GM19025 (cell line): ENCODE results near the gene C12orf56.
"Not testable (repeated sequence)": the region's sequence is repeated elsewhere in the genome, so short reads cannot be mapped to it uniquely, and the experiment has no call there.

Source experiments
- ATAC-seq: cut with Tn5 transposase; IDR thresholded peaks from one replicate; pipeline ENCODE4 v1.9.1; 2021; ENCODE audit warnings: mild to moderate bottlenecking, low read depth, moderate library complexity; ENCODE audit not compliant: unreplicated experiment

The C12orf56 gene

GRCh38 chr12:64319540-64320225 lies 70.9 kb downstream of the C12orf56 start:
- ATAC-seq = not testable (repeated sequence)

GRCh38 chr12:64318605-64319004 lies 72.0 kb downstream of the C12orf56 start:
- ATAC-seq = no peak

DNA sequence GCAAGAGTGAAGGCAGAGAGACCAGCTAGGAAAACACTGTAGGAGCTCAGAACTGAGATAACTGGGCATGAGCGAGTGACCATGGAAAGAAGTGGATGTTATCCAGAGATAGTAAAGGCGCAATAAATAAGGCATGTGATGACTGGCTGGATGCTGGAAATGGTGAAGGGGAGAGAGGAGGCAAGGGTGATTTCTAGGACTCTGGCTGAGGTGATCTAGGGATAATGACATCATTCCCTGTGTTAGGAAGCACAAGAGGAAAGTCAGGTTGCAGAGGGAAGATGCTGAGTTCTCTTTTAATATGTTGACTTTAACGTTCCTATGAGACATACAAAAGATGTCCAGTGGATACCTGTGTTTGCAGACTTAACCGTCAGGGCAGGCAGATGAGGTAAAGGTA lies 78.7 kb downstream of the C12orf56 start:
- no peak for ATAC-seq

DNA sequence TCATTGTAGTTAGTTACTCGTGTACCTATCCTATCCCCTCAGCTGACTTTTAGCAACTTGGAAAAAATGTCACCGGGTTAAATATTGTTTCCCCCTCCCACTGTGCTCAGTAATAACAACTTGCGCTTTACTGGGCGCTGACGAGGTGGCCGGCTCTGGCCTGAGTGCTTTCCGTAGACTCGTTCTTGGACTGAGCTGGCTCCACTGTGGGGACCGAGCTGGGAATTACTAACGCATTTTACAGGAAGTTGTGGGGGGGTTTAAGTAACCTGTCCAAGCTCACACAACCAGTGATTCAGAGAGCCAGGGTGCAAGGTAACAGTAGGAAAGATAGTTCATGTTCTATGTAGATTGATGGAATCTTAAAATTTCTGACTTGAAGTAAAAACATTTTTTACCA lies 86.0 kb downstream of the C12orf56 start:
- no peak for ATAC-seq

- ATAC-seq = no peak
Measured at GRCh38 chr12:64299628-64300027, 90.9 kb downstream of the C12orf56 start.

DNA sequence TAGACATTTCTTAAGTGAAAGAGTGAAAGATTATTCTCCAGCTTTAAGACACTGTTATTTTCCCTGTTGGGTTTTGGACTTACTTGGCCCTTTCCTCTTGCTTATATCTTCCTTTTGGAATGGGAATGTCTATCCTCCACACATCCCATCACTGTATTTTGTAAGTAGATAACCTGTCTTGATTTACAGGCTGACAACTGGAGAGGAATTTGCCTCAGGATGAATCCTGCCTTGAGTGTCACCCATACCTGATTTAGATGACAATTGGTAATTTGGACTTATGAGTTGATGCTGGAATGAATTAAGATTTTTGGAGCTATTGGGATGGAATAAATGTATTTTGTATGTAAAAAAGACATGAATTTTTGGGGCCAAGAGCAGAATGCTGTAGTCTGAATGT lies 94.3 kb downstream of the C12orf56 start:
- no peak for ATAC-seq

- ATAC-seq = no peak
Measured at GRCh38 chr12:64293654-64294364, 96.7 kb downstream of the C12orf56 start.

DNA sequence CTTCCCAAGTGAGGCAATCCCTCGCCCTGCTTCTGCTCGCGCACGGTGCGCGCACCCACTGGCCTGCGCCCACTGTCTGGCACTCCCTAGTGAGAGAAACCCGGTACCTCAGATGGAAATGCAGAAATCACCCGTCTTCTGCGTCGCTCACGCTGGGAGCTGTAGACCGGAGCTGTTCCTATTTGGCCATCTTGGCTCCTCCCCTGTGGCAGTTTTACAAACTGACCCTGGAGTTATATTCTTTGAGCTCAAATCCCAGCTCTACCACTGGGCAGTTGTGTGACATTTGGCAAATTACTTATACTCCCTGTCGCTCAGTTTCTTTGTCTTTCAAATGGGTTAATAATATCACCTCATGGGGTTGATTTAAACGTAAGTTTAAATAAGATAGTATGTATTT lies 97.4 kb downstream of the C12orf56 start:
- ATAC-seq = not testable (repeated sequence)

GRCh38 chr12:64286521-64286920 lies 104.0 kb downstream of the C12orf56 start:
- no peak for ATAC-seq

DNA sequence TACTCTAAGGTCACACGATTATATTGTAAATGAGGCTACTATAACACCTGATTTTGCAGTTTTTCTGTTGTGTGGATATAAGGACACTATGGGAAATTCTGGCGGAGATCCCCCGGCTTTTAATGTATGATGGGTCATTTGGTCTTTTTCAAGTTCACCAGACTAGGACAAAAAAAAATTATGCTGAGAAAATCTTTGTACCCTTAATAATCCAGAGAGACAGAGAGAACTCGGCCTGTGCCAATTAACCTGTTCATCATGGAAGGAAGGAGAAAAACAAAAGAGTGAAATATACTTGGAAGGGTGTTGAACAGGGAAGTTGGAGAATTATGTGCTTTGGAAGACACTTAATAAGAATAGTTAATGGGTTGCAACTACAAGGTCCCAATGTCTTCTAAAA lies 106.3 kb downstream of the C12orf56 start:
- no peak for ATAC-seq

DNA sequence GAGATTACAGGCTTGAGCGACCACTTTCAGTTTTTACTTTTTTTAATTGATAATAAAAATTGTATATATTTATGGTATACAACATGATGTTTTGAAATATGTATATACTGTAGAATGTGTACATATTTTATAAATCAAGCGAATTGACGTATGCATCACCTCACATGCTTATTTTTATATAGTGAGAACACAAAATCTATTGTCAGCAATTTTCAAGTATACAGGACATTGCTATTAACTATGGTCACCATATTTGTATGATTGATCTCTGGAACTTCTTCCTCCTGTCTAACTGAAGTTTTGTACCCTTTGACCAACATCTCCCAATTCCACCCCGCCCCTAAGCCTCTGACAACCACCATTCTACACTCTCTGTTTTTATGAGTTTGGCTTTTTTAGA lies 112.1 kb downstream of the C12orf56 start:
- no peak for ATAC-seq

DNA sequence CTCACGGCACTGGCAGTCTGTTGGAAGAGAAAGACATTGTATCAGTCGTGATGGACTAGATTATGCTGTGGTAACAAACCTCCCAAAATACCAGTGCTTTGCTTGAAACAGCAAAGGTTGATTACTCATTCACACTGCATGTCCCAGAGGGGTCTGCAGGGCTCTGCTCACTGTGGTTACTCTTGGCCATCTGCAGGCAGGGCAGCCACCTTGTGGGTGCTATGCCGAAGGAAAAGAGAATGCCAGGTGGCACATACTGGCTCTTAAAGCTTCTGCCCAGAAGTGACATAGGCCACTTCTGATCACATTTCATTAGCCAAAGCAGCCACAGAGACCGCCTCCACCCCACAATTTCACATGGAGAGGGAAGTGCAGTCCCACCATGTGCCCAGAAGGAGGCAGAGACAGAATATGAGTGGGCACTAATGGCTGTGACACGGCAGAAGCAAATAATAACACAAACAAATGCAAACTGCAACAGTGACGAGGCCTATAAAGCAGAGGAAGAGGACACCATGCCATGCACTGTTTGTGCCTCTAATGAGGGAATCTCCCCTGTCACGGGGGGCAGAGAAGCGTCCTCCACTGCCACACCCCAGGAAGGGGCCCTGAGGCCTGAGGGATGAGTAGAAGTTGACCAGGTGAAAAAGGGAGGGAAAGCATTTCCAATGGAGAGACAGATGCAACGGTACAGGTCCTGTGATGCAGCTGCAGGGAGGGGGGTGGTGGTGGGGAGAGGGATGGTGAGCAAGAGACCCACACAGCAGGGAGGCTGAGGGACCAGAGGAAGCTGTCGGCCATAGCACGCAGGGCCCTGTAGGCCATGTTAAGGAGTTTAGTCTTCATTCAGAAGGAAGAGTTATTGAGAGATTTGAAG lies 116.8 kb downstream of the C12orf56 start:
- no peak for ATAC-seq

- ATAC-seq = no peak
Measured at GRCh38 chr12:64270411-64270810, 120.1 kb downstream of the C12orf56 start.

- no peak for ATAC-seq
Measured at GRCh38 chr12:64269161-64269560, 121.4 kb downstream of the C12orf56 start.

DNA sequence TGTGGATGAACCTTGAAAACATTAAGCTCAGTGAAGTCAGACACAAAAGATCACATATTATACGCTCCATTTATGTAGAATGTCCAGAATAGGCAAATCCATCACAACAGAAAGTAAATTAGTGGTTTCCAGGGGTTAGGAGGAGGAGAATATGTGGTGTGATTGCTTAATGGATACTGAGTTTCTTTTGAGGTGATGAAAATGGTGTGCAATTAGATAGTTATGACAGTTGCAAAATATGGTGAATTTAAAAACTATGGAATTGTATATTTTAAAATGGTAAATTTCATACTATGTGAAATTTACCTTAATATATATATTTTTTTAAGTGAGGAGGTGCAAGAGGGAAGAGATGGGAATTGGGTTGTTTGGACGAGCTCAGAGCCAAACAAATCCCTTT lies 122.1 kb downstream of the C12orf56 start:
- ATAC-seq = no peak

GRCh38 chr12:64265839-64266238 lies 124.7 kb downstream of the C12orf56 start:
- ATAC-seq = no peak

GRCh38 chr12:64261813-64262212 lies 128.7 kb downstream of the C12orf56 start:
- ATAC-seq = no peak

- no peak for ATAC-seq
Measured at GRCh38 chr12:64258576-64258975, 132.0 kb downstream of the C12orf56 start.

DNA sequence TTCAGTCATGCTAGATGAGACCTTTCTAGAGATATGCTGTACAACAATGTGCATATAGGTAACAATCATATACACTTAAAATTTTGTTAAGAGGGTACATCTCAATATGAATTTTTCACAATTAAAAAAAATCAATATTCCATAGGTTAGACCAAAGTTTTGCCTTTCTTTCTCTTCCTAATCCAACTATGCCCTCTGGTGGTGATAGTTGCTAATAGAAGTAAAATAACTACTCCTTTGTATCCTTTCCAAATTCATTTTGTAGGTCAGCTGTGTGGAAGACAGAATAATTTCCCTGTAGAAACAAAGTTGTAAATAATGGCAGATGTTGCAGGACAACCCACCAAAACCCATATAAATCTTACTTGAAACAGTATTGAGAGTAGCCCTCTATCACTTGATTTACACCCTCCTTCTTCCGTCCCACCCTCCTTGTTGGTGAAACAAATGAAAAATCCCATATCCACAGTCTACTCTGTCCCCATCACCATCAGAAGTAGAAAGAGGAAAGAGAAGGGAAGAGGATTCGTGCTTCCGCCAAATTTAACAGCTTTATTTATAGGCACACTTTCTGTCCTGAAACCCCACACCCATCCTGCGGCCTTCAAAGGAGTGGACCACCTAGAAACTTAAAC lies 134.3 kb downstream of the C12orf56 start:
- no peak for ATAC-seq

DNA sequence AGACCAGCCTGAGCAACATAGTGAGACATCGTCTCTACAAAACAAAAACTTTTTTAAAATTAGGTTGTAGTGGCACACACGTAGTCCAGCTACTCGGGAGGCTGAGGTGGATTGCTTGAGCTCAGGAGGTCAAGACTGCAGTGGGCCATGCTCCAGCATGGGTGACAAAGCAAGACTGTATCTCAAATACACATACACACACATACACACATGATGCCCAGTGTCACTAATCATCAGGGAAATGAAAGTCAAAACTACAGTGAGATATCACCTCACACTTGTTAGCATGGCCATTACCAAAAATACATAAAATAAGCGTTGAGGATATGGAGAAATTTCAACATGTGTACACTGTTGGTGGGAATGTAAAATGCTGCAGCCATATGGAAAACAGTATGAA lies 135.3 kb downstream of the C12orf56 start:
- no peak for ATAC-seq

DNA sequence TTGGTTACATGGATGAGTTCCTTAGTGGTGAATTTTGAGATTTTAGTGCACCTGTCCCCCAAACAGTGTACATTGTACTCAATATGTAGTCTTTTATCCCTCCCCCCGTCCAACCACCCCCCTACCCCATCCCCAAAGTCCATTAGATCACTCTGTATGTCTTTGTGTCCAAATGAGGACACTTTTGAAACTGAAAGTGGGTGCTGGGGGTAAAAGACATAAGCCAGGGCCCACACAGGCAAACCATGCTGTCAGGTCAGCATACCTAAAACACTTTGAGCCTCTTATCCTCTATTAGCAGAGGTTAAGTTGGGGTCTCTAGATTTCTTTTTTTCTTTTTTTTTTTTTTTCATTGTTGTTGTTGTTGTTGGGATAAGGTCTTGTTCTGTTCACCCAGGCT lies 137.2 kb downstream of the C12orf56 start:
- no peak for ATAC-seq
